GM23338 (cell line): ENCODE data around the gene TLDC2. TPM values are rescaled to one million over a fixed set of nuclear protein-coding genes. Genes with fewer than 3 reads are reported as not detected.

Source experiments
- ATAC-seq: fragments of 200-7000 bp; cut with Tn5 transposase; 3 replicates; pipeline ENCODE4 v1.9.1; 2020
- DNase-seq: peaks from one replicate; pipeline ENCODE4 v3.0.0-alpha.2; 2015; ENCODE audit warnings: low spot score
- H2AFZ ChIP-seq: fragments of 200-600 bp; sonication (generic); 2 replicates; pipeline ENCODE4 v1.8.0; 2016; ENCODE audit warnings: antibody characterized with exemption, mild to moderate bottlenecking, moderate library complexity
- H3F3A ChIP-seq: fragments of 200-600 bp; sonication (generic); replicated peaks from 2 replicates; pipeline ENCODE4 v1.8.0; 2017; ENCODE audit warnings: antibody characterized with exemption, mixed run types, low read depth
- H3K27ac ChIP-seq: fragments of 200-600 bp; sonication (generic); 2 replicates; pipeline ENCODE4 v1.6.1; 2016; ENCODE audit warnings: low read depth
- H3K27me3 ChIP-seq: fragments of 200-600 bp; sonication (generic); 2 replicates; pipeline ENCODE4 v1.8.0; 2016; ENCODE audit warnings: mild to moderate bottlenecking, mixed run types, moderate library complexity; ENCODE audit not compliant: insufficient read depth
- H3K36me3 ChIP-seq: fragments of 200-600 bp; sonication (generic); 2 replicates; pipeline ENCODE4 v1.8.0; 2016; ENCODE audit warnings: mild to moderate bottlenecking; ENCODE audit not compliant: insufficient read depth
- H3K4me1 ChIP-seq: fragments of 200-600 bp; sonication (generic); 2 replicates; pipeline ENCODE4 v1.8.0; 2016; ENCODE audit warnings: mild to moderate bottlenecking, moderate library complexity; ENCODE audit not compliant: insufficient read depth
- H3K4me2 ChIP-seq: fragments of 200-600 bp; sonication (generic); 2 replicates; pipeline ENCODE4 v1.7.1; 2017; ENCODE audit warnings: mixed run types
- H3K4me3 ChIP-seq: fragments of 200-600 bp; sonication (generic); 2 replicates; pipeline ENCODE4 v1.6.1; 2016; ENCODE audit warnings: mixed run types
- H3K79me2 ChIP-seq: fragments of 200-600 bp; sonication (generic); replicated peaks from 2 replicates; pipeline ENCODE4 v1.8.0; 2017; ENCODE audit warnings: mild to moderate bottlenecking; ENCODE audit not compliant: insufficient read depth
- H3K9me2 ChIP-seq: fragments of 200-600 bp; sonication (generic); 2 replicates; pipeline ENCODE4 v1.8.0; 2017; ENCODE audit not compliant: insufficient read depth
- H4K20me1 ChIP-seq: fragments of 200-600 bp; sonication (generic); replicated peaks from 2 replicates; pipeline ENCODE4 v1.8.0; 2017; ENCODE audit warnings: mild to moderate bottlenecking; ENCODE audit not compliant: insufficient read depth
- H3K27ac Mint-ChIP-seq: 2 replicates; pipeline ENCODE4 v1.8.0; 2020; ENCODE audit warnings: inconsistent platforms, mild to moderate bottlenecking, moderate library complexity, mixed read lengths
- H3K27me3 Mint-ChIP-seq: 3 replicates; pipeline ENCODE4 v1.8.0; 2022; ENCODE audit warnings: low read depth, mild to moderate bottlenecking, moderate library complexity, mixed read lengths, inconsistent platforms; ENCODE audit not compliant: insufficient read depth, poor library complexity
- H3K36me3 Mint-ChIP-seq: 3 replicates; pipeline ENCODE4 v1.8.0; 2021; ENCODE audit warnings: low read depth, mild to moderate bottlenecking, inconsistent platforms, moderate library complexity, mixed read lengths
- H3K4me1 Mint-ChIP-seq: 3 replicates; pipeline ENCODE4 v1.8.0; 2020; ENCODE audit warnings: mild to moderate bottlenecking, inconsistent platforms, mixed read lengths
- H3K4me3 Mint-ChIP-seq: 3 replicates; pipeline ENCODE4 v1.8.0; 2021; ENCODE audit warnings: moderate library complexity, mild to moderate bottlenecking, inconsistent platforms, mixed read lengths
- H3K9me3 Mint-ChIP-seq: 3 replicates; pipeline ENCODE4 v1.8.0; 2020; ENCODE audit warnings: moderate library complexity, mild to moderate bottlenecking, inconsistent platforms, mixed read lengths
- CREB1 ChIP-seq: fragments of 250-450 bp; sonication (Bioruptor Pico); IDR thresholded peaks from 2 replicates; pipeline ENCODE4 v1.5.0; 2020; ENCODE audit warnings: low read depth, mild to moderate bottlenecking, moderate library complexity
- EZH2phosphoT487 ChIP-seq: fragments of 200-600 bp; sonication (generic); IDR thresholded peaks from one replicate; pipeline ENCODE4 v1.8.1; 2018; ENCODE audit warnings: antibody characterized with exemption; ENCODE audit not compliant: unreplicated experiment
- JUNB ChIP-seq: IDR thresholded peaks from one replicate; pipeline ENCODE4 v1.6.1; 2016; ENCODE audit warnings: antibody characterized with exemption; ENCODE audit not compliant: unreplicated experiment
- NANOG ChIP-seq: IDR thresholded peaks from 2 replicates; pipeline ENCODE4 v1.6.1; 2016; ENCODE audit warnings: antibody characterized with exemption, borderline replicate concordance
- POLR2AphosphoS5 ChIP-seq: IDR thresholded peaks from 2 replicates; pipeline ENCODE4 v1.6.1; 2016; ENCODE audit warnings: antibody characterized with exemption, low read depth
- STAT1 ChIP-seq: IDR thresholded peaks from one replicate; pipeline ENCODE4 v1.6.1; 2016; ENCODE audit warnings: antibody characterized with exemption; ENCODE audit not compliant: unreplicated experiment
- ZNF114 ChIP-seq: fragments of 250-450 bp; sonication (Bioruptor Pico); IDR thresholded peaks from 2 replicates; pipeline ENCODE4 v1.5.0; 2020; ENCODE audit warnings: mild to moderate bottlenecking, moderate library complexity
- ZNF331 ChIP-seq: fragments of 250-450 bp; sonication (Bioruptor Pico); IDR thresholded peaks from 2 replicates; pipeline ENCODE4 v1.5.0; 2020; ENCODE audit warnings: low read depth, mild to moderate bottlenecking, moderate library complexity
- polyA plus RNA-seq: library from polyadenylated mRNA; unstranded; fragments of >200 nt; fragmentation: Nextera tagmentation; extraction: Ambion mirVana; gene quantifications from 2 replicates; pipeline ENCODE4 v1.2.1, GENCODE V29; 2016
- total RNA-seq: library from RNA; depleted of rRNA; stranded (reverse); fragments of >200 nt; shearing (Covaris generic); gene quantifications from 2 replicates; pipeline ENCODE4 v1.2.3, GENCODE V29; 2014
- TF ChIP-seq, protein P1 (sequence below): IDR thresholded peaks from one replicate; pipeline ENCODE4 v1.6.1; 2018; ENCODE audit warnings: antibody characterized with exemption; ENCODE audit not compliant: unreplicated experiment
- TF ChIP-seq, protein P2 (sequence below): fragments of 250-450 bp; sonication (Bioruptor Pico); IDR thresholded peaks from 2 replicates; pipeline ENCODE4 v1.5.0; 2020; ENCODE audit warnings: mild to moderate bottlenecking, moderate library complexity

Gene TLDC2
- total and polyA plus RNA-seq, 2 experiments from 2014 or later, result 0.16 to 0.38 TPM

DNA sequence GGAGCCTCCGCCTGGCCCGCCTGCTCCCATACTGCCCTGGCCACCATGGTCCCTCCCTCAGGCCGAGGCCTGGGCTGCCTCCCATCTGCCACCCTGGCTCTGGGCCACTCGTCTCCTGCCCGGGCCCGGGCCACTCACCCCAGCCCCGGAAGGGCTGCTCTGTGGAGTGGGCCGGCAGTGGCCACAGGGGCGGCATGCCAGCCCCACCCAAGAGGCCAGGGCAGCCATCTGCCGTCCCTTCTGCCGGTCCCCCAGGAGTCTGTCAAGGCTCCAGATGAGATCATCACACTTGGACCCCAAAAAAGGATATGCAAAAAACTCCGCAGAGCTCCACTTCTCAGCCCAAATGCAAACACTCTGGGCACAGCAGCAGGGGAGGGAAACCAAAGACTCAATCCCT, 23.8 kb upstream of the TLDC2 start:
- no peak for TF ChIP-seq NANOG
- TF ChIP-seq ZNF331, result no peak
- Histone ChIP-seq H3K9me2 (no peaks in the 10 kb centered on the region), H3K4me1 (no peaks in the 10 kb centered on the region), H2AFZ (no peak overlapping the region), H3K4me2 (no peak overlapping the region), H3K27ac (no peak overlapping the region), H3K36me3 (0 out of 2 replicates have a peak, but pooled peaks cover 3% of the 10 kb centered on the region), H3K4me3 (no peak overlapping the region), H3K27me3 (no peaks in the 10 kb centered on the region), H3F3A (no peaks in the 10 kb centered on the region), H4K20me1 (no peaks in the 10 kb centered on the region; the same call in 1 of the 2 replicates), H3K79me2 (peaks cover 28% of the 10 kb centered on the region)
- Mint-ChIP-seq H3K4me1 (peaks cover 17% of the 10 kb centered on the region), H3K4me3 (no peak overlapping the region), H3K36me3 (peaks cover 18% of the 10 kb centered on the region), H3K27me3 (peaks cover 15% of the 10 kb centered on the region), H3K9me3 (peaks cover 14% of the 10 kb centered on the region), H3K27ac (no peak overlapping the region)
- DNase-seq (no peak), ATAC-seq (no peak)

DNA sequence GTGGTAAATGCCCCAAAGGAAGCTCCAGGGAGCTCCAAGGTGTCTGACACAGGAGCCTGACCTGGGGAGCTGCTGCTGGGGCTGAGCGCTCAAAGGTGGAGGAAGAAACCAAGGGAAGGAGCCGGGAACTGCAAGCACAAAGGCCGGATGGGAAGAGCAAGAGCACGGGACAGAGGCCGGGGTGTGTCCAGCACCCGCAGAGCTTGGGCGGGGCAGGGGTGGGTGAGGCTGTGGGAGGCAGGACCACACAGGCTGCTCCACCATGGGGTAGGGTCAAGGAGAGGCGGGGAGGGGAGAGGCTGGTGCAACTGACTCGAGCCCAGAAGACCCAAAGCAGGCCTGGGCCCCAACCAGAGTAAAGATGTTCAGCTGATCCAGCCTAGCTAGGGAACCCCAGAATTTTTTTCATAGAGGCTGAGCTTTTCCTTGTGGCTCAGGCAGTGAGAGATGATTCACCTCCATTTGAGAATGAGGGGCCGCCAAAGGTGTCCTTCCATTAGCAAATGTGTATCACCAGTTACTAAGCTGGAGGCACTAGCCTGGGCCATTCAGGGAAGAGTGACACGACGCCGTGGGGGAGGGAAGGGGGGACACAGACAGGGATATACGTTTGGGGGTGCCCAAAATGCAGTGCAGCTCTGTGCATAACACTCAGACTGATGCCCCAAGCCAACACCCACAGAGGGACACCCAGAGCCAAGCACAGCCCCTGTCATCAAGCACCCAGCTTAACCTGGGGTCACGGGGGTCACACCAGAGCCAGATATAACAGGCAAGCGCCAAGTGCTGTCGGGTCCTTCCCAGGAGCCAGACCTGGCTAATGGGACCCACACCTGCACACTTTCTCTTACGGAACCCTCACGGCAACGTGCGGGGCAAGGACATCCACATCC, 21.3 kb upstream of the TLDC2 start:
- DNase-seq (no peak), ATAC-seq (peak; percentile 60)
- H3K4me3 ChIP-seq, result no peak overlapping the region
- 0 out of 2 replicates have a peak, but pooled peaks cover 3% of the 10 kb centered on the region for H3K36me3 ChIP-seq
- H3K27ac ChIP-seq, result no peak overlapping the region
- H3F3A ChIP-seq, result no peaks in the 10 kb centered on the region
- no peak overlapping the region for H2AFZ ChIP-seq
- peaks cover 33% of the 10 kb centered on the region for H3K79me2 ChIP-seq
- Mint-ChIP-seq H3K27ac (no peak overlapping the region), H3K4me3 (no peak overlapping the region), H3K36me3 (peaks cover 18% of the 10 kb centered on the region), H3K4me1 (peaks cover 28% of the 10 kb centered on the region), H3K9me3 (peaks cover 14% of the 10 kb centered on the region), H3K27me3 (peaks cover 15% of the 10 kb centered on the region)
- H3K9me2 ChIP-seq, result no peaks in the 10 kb centered on the region
- H4K20me1 ChIP-seq, result no peaks in the 10 kb centered on the region; the same call in 1 of the 2 replicates
- no peaks in the 10 kb centered on the region for H3K27me3 ChIP-seq
- H3K4me2 ChIP-seq, result no peak overlapping the region
- H3K4me1 ChIP-seq, result no peaks in the 10 kb centered on the region
- TF ChIP-seq, protein P1, sequence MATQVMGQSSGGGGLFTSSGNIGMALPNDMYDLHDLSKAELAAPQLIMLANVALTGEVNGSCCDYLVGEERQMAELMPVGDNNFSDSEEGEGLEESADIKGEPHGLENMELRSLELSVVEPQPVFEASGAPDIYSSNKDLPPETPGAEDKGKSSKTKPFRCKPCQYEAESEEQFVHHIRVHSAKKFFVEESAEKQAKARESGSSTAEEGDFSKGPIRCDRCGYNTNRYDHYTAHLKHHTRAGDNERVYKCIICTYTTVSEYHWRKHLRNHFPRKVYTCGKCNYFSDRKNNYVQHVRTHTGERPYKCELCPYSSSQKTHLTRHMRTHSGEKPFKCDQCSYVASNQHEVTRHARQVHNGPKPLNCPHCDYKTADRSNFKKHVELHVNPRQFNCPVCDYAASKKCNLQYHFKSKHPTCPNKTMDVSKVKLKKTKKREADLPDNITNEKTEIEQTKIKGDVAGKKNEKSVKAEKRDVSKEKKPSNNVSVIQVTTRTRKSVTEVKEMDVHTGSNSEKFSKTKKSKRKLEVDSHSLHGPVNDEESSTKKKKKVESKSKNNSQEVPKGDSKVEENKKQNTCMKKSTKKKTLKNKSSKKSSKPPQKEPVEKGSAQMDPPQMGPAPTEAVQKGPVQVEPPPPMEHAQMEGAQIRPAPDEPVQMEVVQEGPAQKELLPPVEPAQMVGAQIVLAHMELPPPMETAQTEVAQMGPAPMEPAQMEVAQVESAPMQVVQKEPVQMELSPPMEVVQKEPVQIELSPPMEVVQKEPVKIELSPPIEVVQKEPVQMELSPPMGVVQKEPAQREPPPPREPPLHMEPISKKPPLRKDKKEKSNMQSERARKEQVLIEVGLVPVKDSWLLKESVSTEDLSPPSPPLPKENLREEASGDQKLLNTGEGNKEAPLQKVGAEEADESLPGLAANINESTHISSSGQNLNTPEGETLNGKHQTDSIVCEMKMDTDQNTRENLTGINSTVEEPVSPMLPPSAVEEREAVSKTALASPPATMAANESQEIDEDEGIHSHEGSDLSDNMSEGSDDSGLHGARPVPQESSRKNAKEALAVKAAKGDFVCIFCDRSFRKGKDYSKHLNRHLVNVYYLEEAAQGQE, result no peak
- no peak for TF ChIP-seq NANOG
- no peak for TF ChIP-seq CREB1 (CRISPR knock-in tag)
- TF ChIP-seq STAT1, result no peak
- TF ChIP-seq ZNF331, result no peak
- no peak for TF ChIP-seq JUNB
- TF ChIP-seq, protein P2, sequence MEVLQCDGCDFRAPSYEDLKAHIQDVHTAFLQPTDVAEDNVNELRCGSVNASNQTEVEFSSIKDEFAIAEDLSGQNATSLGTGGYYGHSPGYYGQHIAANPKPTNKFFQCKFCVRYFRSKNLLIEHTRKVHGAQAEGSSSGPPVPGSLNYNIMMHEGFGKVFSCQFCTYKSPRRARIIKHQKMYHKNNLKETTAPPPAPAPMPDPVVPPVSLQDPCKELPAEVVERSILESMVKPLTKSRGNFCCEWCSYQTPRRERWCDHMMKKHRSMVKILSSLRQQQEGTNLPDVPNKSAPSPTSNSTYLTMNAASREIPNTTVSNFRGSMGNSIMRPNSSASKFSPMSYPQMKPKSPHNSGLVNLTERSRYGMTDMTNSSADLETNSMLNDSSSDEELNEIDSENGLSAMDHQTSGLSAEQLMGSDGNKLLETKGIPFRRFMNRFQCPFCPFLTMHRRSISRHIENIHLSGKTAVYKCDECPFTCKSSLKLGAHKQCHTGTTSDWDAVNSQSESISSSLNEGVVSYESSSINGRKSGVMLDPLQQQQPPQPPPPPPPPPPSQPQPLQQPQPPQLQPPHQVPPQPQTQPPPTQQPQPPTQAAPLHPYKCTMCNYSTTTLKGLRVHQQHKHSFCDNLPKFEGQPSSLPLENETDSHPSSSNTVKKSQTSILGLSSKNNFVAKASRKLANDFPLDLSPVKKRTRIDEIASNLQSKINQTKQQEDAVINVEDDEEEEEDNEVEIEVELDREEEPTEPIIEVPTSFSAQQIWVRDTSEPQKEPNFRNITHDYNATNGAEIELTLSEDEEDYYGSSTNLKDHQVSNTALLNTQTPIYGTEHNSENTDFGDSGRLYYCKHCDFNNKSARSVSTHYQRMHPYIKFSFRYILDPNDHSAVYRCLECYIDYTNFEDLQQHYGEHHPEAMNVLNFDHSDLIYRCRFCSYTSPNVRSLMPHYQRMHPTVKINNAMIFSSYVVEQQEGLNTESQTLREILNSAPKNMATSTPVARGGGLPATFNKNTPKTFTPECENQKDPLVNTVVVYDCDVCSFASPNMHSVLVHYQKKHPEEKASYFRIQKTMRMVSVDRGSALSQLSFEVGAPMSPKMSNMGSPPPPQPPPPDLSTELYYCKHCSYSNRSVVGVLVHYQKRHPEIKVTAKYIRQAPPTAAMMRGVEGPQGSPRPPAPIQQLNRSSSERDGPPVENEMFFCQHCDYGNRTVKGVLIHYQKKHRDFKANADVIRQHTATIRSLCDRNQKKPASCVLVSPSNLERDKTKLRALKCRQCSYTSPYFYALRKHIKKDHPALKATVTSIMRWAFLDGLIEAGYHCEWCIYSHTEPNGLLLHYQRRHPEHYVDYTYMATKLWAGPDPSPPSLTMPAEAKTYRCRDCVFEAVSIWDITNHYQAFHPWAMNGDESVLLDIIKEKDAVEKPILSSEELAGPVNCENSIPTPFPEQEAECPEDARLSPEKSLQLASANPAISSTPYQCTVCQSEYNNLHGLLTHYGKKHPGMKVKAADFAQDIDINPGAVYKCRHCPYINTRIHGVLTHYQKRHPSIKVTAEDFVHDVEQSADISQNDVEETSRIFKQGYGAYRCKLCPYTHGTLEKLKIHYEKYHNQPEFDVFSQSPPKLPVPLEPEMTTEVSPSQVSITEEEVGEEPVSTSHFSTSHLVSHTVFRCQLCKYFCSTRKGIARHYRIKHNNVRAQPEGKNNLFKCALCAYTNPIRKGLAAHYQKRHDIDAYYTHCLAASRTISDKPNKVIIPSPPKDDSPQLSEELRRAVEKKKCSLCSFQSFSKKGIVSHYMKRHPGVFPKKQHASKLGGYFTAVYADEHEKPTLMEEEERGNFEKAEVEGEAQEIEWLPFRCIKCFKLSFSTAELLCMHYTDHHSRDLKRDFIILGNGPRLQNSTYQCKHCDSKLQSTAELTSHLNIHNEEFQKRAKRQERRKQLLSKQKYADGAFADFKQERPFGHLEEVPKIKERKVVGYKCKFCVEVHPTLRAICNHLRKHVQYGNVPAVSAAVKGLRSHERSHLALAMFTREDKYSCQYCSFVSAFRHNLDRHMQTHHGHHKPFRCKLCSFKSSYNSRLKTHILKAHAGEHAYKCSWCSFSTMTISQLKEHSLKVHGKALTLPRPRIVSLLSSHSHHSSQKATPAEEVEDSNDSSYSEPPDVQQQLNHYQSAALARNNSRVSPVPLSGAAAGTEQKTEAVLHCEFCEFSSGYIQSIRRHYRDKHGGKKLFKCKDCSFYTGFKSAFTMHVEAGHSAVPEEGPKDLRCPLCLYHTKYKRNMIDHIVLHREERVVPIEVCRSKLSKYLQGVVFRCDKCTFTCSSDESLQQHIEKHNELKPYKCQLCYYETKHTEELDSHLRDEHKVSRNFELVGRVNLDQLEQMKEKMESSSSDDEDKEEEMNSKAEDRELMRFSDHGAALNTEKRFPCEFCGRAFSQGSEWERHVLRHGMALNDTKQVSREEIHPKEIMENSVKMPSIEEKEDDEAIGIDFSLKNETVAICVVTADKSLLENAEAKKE (CRISPR knock-in tag), result no peak
- no peak for TF ChIP-seq ZNF114
- no peak for TF ChIP-seq POLR2AphosphoS5
- no peak for TF ChIP-seq EZH2phosphoT487
